Endothelial cell of umbilical vein (primary cell): Measurements from ENCODE around the gene OSBPL9. TPM values are rescaled to one million over a fixed set of nuclear protein-coding genes. Genes with fewer than 3 reads are reported as not detected.

Experiments used
- BruUV-seq: library from RNA; stranded (reverse); fragments of 400-500 nt; replicated peaks from 2 replicates; lab custom pipeline; 2021; lab: Mats Ljungman, UMichigan
- CTCF ChIA-PET: fragments of 300-600, 350-600 bp; sonication (Branson Sonifier 250); formaldehyde crosslinking; loops from one replicate; lab custom pipeline; 2021; ENCODE audit warnings: antibody characterized with exemption, inconsistent platforms; lab: Charles Lee
- POLR2A ChIA-PET: fragments of 300-600, 350-600 bp; sonication (Branson Sonifier 250); formaldehyde crosslinking; loops from one replicate; lab custom pipeline; 2021; ENCODE audit warnings: antibody characterized with exemption, inconsistent platforms; lab: Charles Lee
- DNase-seq: peaks from one replicate; pipeline ENCODE4 v3.0.0-alpha.2; 2011; ENCODE audit warnings: low read depth, low spot score
- FAIRE-seq: peaks from 2 replicates; lab custom pipeline; 2011; peaks lifted over from hg19 to GRCh38; lab: Jason Lieb, UNC
- H2AFZ ChIP-seq: 2 replicates; pipeline ENCODE4 v1.6.0; 2012; ENCODE audit warnings: low read depth, low read length, control low read depth, inconsistent platforms
- H3K27ac ChIP-seq: 2 replicates; pipeline ENCODE4 v1.5.1; 2011; ENCODE audit warnings: low read depth, mild to moderate bottlenecking, control low read depth, low read length, moderate library complexity; ENCODE audit not compliant: insufficient read depth
- H3K27me3 ChIP-seq, 2 experiments: 2 replicates each; pipeline versions ENCODE4 v1.6.0 to v1.6.1; 2011; ENCODE audit warnings: low read length in 2 of 2, mixed read lengths in 1 of 2; ENCODE audit not compliant: control insufficient read depth in 2 of 2, insufficient read depth in 2 of 2
- H3K36me3 ChIP-seq, 2 experiments: 2 replicates in 1 of 2; 3 replicates in 1 of 2; pipeline ENCODE4 v1.5.1; 2011; ENCODE audit warnings: low read length in 2 of 2, mild to moderate bottlenecking in 1 of 2, moderate library complexity in 1 of 2; ENCODE audit not compliant: control insufficient read depth in 2 of 2, insufficient read depth in 2 of 2; ENCODE audit errors: extremely low read depth in 1 of 2
- H3K4me1 ChIP-seq: 3 replicates; pipeline ENCODE4 v1.5.1; 2011; ENCODE audit warnings: mild to moderate bottlenecking, low read length; ENCODE audit not compliant: control insufficient read depth, insufficient read depth; ENCODE audit errors: extremely low read depth
- H3K4me2 ChIP-seq: 2 replicates; pipeline ENCODE4 v1.6.1; 2011; ENCODE audit warnings: low read length, control low read depth, mixed read lengths; ENCODE audit not compliant: insufficient read depth
- H3K4me3 ChIP-seq, 3 experiments: fragments of 200-600 bp in 1 of 3; sonication (generic), shearing (Covaris generic) in 1 of 3; replicated peaks in 1 of 3; 2 replicates each; pipeline ENCODE4 v1.5.1; 2011 to 2016; ENCODE audit warnings: control low read depth in 3 of 3, low read length in 3 of 3, mild to moderate bottlenecking in 2 of 3, inconsistent platforms in 1 of 3, low read depth in 1 of 3, moderate library complexity in 1 of 3; ENCODE audit not compliant: insufficient read depth in 1 of 3
- H3K79me2 ChIP-seq: 2 replicates; pipeline ENCODE4 v1.6.0; 2012; ENCODE audit warnings: low read length, inconsistent platforms; ENCODE audit not compliant: control insufficient read depth, insufficient read depth
- H3K9ac ChIP-seq: replicated peaks from 2 replicates; pipeline ENCODE3; 2011; ENCODE audit warnings: low read length, control low read depth; ENCODE audit not compliant: insufficient read depth; ENCODE audit errors: extremely low read depth
- H3K9me1 ChIP-seq: replicated peaks from 3 replicates; pipeline ENCODE4 v1.6.0; 2011; ENCODE audit warnings: mild to moderate bottlenecking, low read length; ENCODE audit not compliant: control insufficient read depth, insufficient read depth; ENCODE audit errors: extremely low read depth
- H3K9me3 ChIP-seq: replicated peaks from 2 replicates; pipeline ENCODE4 v1.5.1; 2012; ENCODE audit warnings: low read length, inconsistent platforms; ENCODE audit not compliant: control insufficient read depth, insufficient read depth
- H4K20me1 ChIP-seq: replicated peaks from 2 replicates; pipeline ENCODE3; 2011; ENCODE audit warnings: mild to moderate bottlenecking, low read length; ENCODE audit not compliant: control insufficient read depth, insufficient read depth; ENCODE audit errors: extremely low read depth
- CTCF ChIP-seq, 2 donors: IDR thresholded peaks; 1 replicate in 1 of 2; 2 replicates in 1 of 2; pipeline ENCODE4 v1.5.1; 2011; ENCODE audit warnings: low read length in 2 of 2, mild to moderate bottlenecking in 2 of 2, moderate library complexity in 2 of 2, control low read depth in 1 of 2, inconsistent platforms in 1 of 2, low read depth in 1 of 2; ENCODE audit not compliant: insufficient read depth in 1 of 2; ENCODE audit errors: extremely low read depth in 1 of 2
- EZH2 ChIP-seq: IDR thresholded peaks from 2 replicates; pipeline ENCODE4 v1.6.1; 2012; ENCODE audit warnings: borderline replicate concordance, low read depth, mild to moderate bottlenecking, moderate library complexity, low read length, inconsistent platforms; ENCODE audit not compliant: severe bottlenecking
- FOS ChIP-seq: IDR thresholded peaks from 2 replicates; pipeline ENCODE4 v1.6.1; 2011; ENCODE audit warnings: mild to moderate bottlenecking, low read length, moderate library complexity, borderline replicate concordance; ENCODE audit not compliant: insufficient read depth
- GATA2 ChIP-seq: IDR thresholded peaks from 2 replicates; pipeline ENCODE4 v1.7.0; 2011; ENCODE audit warnings: low read depth, mild to moderate bottlenecking, moderate library complexity, mixed read lengths, low read length; ENCODE audit not compliant: insufficient read length, insufficient read depth
- JUN ChIP-seq: IDR thresholded peaks from 2 replicates; pipeline ENCODE4 v1.6.1; 2011; ENCODE audit warnings: borderline replicate concordance, low read depth; ENCODE audit not compliant: insufficient read length, insufficient read depth
- MAX ChIP-seq: IDR thresholded peaks from 2 replicates; pipeline ENCODE4 v1.6.1; 2011; ENCODE audit not compliant: insufficient read depth, insufficient read length
- MYC ChIP-seq: IDR thresholded peaks from one replicate; pipeline ENCODE4 v1.6.1; 2011; ENCODE audit warnings: mild to moderate bottlenecking, low read depth, low read length
- POLR2A ChIP-seq: IDR thresholded peaks from 2 replicates; pipeline ENCODE4 v1.6.1; 2012; ENCODE audit warnings: low read depth, mild to moderate bottlenecking, control low read depth, low read length
- POLR2AphosphoS5 ChIP-seq: IDR thresholded peaks from 2 replicates; pipeline ENCODE4 v1.6.1; 2012; ENCODE audit warnings: low read depth, mild to moderate bottlenecking, control low read depth, low read length, moderate library complexity; ENCODE audit not compliant: insufficient read depth
- dilution Hi-C: fragments of 300-500 bp; cut with MboI; formaldehyde crosslinking; loops from one replicate; pipeline ENCODE4 v1.15.0; 2019; ENCODE audit warnings: low sequenced_read_pairs; ENCODE audit not compliant: extremely low pct_ligation_motif_present
- intact Hi-C: fragments of 100-400 bp; cut with micrococcal nuclease; formaldehyde crosslinking; loops from one replicate; pipeline ENCODE4 v1.10.0; 2022
- polyA plus RNA-seq, 4 experiments: library from polyadenylated mRNA; depleted of rRNA in 3 of 4; stranded (reverse) in 3 of 4; unstranded in 1 of 4; fragments of >200 nt; gene quantifications; 2 replicates each; pipeline versions ENCODE4 v1.2.1 to v1.2.3, GENCODE V29; 2011 to 2012; ENCODE audit warnings: missing spikeins in 1 of 4
- total RNA-seq: library from RNA; stranded (reverse); gene quantifications from 2 replicates; pipeline ENCODE4 v1.2.3, GENCODE V29; 2021

The OSBPL9 gene
- total and polyA plus RNA-seq, 2 donors (not counting 3 experiments of a cell fraction or from before 2014, with no cell fraction given) = 46.2 to 80.3 TPM

- Histone ChIP-seq H3K36me3 (no peaks in the 10 kb centered on the region), H3K9me1 (no peaks in the 10 kb centered on the region), H3K4me1 (no peaks in the 10 kb centered on the region), H3K79me2 (no peaks in the 10 kb centered on the region), H3K27me3 (no peaks in the 10 kb centered on the region), H3K4me3 (no peak overlapping the region), H3K9me3 (no peaks in the 10 kb centered on the region), H2AFZ (no peak overlapping the region), H3K4me2 (no peak overlapping the region), H4K20me1 (no peaks in the 10 kb centered on the region), H3K27ac (no peak overlapping the region), H3K9ac (no peak overlapping the region)
- no TSS peak for BruUV-seq
- DNase-seq (no peak), FAIRE-seq (no peak)
- intact Hi-C loops (no loop called here), dilution Hi-C loops (no loop called here)
- POLR2A ChIA-PET = no interaction called here
- TF ChIP-seq CTCF (IDR thresholded peaks at IDR 0.05; ENCODE audit: extremely low read depth in 1 of 2, insufficient read depth in 1 of 2, low read depth in 1 of 2, low read length in 2 of 2) (no peak), JUN (no peak), EZH2 (no peak), GATA2 (no peak), FOS (no peak), POLR2AphosphoS5 (no peak), MAX (no peak), MYC (no peak), POLR2A (no peak)
- CTCF ChIA-PET = no interaction called here
These were observed 101.0 kb downstream of the OSBPL9 start for GRCh38 chr1:51717842-51718241.
